GM12873 (cell line): Measurements from ENCODE around the gene RASSF1.

ENCODE experiments used
- CTCF ChIP-seq: IDR thresholded peaks from 2 replicates; pipeline ENCODE4 v1.5.1; 2012; ENCODE audit warnings: low read depth, mild to moderate bottlenecking, moderate library complexity, low read length, control low read depth; ENCODE audit not compliant: insufficient read depth; ENCODE audit errors: missing control alignments

The RASSF1 gene

DNA sequence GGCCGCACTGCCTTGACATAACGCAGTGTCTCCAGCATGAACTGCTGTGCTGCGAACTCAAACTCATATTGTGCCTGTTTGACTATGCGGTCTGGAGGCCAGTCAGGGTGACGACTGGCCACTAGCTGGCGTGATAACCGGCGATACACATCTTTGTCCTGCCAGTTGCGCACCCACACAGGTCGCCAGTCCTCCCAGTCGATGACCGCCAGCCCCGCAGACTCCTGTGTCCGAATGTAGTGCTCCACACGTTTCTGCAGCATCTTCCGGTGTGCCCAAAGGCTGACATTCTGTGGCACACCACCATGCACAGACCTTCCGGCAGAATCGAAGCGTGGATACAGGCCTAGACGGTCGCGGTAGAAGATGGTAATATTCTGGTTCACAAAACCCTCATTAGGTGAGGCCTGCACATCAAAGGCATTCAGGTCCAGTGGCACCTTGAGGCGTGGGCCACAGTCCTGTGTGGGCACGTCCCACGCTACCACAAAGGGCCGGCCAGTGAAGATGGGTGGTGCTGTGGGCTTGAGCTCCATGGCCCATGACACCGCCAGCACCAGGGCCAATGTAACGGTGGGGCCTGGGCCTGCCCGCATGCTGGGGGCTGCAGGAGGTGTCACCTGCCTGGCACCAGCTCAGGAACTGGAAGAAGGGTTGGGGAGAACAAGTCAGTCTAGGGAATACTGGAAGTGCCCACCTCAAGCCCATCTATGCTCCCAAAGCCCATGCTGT lies 20.6 kb downstream of the RASSF1 start:
- no peak for TF ChIP-seq CTCF

- no peak for TF ChIP-seq CTCF
These were observed 21.3 kb downstream of the RASSF1 start for GRCh38 chr3:50319181-50319893.

DNA sequence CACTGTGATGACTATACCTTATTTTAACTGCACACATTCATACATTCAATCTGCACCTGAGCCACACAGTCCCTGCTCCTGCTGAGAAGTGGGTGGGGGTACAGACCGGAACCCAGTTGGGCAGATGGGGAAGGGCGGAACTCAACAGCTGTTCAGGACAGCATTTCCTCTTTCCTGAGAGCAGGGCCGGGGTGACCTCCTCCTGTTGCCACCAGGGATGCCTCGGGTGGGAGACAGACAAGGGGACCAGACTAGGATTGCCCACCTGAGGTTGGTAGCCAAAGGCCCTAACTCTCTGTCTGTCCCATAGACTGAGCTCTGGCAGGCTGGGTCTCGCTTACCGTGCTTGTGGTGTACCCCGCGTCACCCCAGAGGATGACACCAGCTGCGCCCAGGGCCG lies 22.0 kb downstream of the RASSF1 start:
- no peak for TF ChIP-seq CTCF

DNA sequence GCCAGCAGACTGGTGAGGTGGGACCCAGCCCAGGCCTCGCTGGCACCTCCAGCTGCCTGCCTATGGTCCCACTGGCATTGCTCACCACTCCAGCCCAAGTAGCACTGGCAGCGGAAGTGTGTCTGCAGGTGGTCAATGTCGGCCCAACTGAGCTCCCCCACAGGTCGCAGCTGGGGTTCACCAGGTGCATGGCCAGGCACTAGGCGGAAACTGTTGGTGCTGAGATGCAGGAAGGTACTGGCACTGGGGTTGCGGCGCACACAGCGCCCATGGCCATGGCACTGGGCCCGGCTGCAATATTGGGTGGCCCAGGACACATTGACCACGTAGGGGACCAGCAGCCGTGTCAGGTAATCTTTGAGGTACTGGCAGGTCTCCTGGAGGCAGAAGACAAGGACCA lies 22.5 kb downstream of the RASSF1 start:
- TF ChIP-seq CTCF, result no peak

GRCh38 chr3:50317300-50317699 lies 23.3 kb downstream of the RASSF1 start:
- TF ChIP-seq CTCF, result no peak

DNA sequence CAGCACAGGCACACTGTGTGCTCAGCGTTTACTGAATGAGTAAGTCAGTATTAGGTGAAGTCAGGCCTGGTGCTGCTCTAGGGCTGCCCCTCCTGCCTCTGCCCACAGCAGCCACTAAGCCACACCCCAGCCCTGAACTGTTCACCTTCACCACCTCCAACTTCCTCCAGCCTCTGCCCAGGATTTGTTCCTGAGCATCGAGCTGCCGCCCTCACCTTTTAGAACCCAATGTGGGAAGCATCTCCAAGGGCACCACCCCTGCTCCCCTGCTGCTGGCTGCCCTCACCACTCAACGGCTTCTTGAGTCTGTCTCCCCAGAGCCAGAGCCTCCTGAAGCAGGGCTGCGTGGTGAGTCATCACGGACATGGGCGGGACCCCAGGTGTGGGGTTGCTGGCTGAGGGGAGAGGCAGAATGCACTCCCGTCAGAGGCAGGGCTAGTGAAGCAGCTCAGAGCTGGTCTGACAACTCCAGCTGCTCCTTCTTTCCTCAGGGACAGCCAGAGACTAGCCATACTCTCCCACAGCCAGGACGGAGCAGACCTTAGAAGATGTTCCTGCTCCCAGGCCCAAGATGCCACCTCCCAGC lies 23.9 kb downstream of the RASSF1 start:
- TF ChIP-seq CTCF, result no peak

GRCh38 chr3:50314816-50315215 lies 25.8 kb downstream of the RASSF1 start:
- no peak for TF ChIP-seq CTCF
